HG03457 (cell line): ENCODE measurements around the gene SLC15A4.
A peak's percentile ranks its signal among the peaks of the same experiment; 100 is the strongest.
"Not testable (repeated sequence)": the region's sequence is repeated elsewhere in the genome, so short reads cannot be mapped to it uniquely, and the experiment has no call there.

Experiments used
- ATAC-seq: cut with Tn5 transposase; IDR thresholded peaks from one replicate; pipeline ENCODE4 v1.9.1; 2021; ENCODE audit warnings: moderate number of reproducible peaks; ENCODE audit not compliant: unreplicated experiment

Gene SLC15A4

GRCh38 chr12:128844031-128844635, 20.4 kb upstream of the SLC15A4 start:
- ATAC-seq: no peak

- no peak for ATAC-seq
Measured at GRCh38 chr12:128843538-128843937, 19.8 kb upstream of the SLC15A4 start.

- no peak for ATAC-seq
Measured at GRCh38 chr12:128842579-128842978, 18.8 kb upstream of the SLC15A4 start.

- no peak for ATAC-seq
Measured at GRCh38 chr12:128840862-128841468, 17.2 kb upstream of the SLC15A4 start.

- not testable (repeated sequence) for ATAC-seq
Measured at GRCh38 chr12:128839885-128840284, 16.1 kb upstream of the SLC15A4 start.

- ATAC-seq: no peak
Measured at GRCh38 chr12:128833418-128833817, 9.7 kb upstream of the SLC15A4 start.

GRCh38 chr12:128830505-128830893, 6.7 kb upstream of the SLC15A4 start:
- peak; percentile 50 for ATAC-seq

- ATAC-seq: peak; percentile 84
Measured at GRCh38 chr12:128829861-128830504, 6.2 kb upstream of the SLC15A4 start.

GRCh38 chr12:128827724-128828123, 4.0 kb upstream of the SLC15A4 start:
- no peak for ATAC-seq

GRCh38 chr12:128825835-128826234, 2.1 kb upstream of the SLC15A4 start:
- ATAC-seq: no peak

- ATAC-seq: peak; percentile 7
Measured at GRCh38 chr12:128823216-128823915, 392 bp downstream of the SLC15A4 start.

GRCh38 chr12:128820723-128821432, 2.9 kb downstream of the SLC15A4 start:
- peak; percentile 49 for ATAC-seq

GRCh38 chr12:128820253-128820652, 3.5 kb downstream of the SLC15A4 start:
- no peak for ATAC-seq

GRCh38 chr12:128819293-128820144, 4.2 kb downstream of the SLC15A4 start:
- ATAC-seq: no peak

GRCh38 chr12:128818065-128819022, 5.4 kb downstream of the SLC15A4 start:
- ATAC-seq: peak; percentile 29

- ATAC-seq: peak; percentile 41
Measured at GRCh38 chr12:128817111-128818015, 6.4 kb downstream of the SLC15A4 start.

- ATAC-seq: no peak
Measured at GRCh38 chr12:128816643-128816920, 7.2 kb downstream of the SLC15A4 start.
